ENCODE data around the gene SAE1. TPM values are rescaled to one million over a fixed set of nuclear protein-coding genes. Genes with fewer than 3 reads are reported as not detected.

The SAE1 gene
- polyA plus RNA-seq, 3 donors, result 28.3 to 54.2 (median 46.5) TPM

DNA sequence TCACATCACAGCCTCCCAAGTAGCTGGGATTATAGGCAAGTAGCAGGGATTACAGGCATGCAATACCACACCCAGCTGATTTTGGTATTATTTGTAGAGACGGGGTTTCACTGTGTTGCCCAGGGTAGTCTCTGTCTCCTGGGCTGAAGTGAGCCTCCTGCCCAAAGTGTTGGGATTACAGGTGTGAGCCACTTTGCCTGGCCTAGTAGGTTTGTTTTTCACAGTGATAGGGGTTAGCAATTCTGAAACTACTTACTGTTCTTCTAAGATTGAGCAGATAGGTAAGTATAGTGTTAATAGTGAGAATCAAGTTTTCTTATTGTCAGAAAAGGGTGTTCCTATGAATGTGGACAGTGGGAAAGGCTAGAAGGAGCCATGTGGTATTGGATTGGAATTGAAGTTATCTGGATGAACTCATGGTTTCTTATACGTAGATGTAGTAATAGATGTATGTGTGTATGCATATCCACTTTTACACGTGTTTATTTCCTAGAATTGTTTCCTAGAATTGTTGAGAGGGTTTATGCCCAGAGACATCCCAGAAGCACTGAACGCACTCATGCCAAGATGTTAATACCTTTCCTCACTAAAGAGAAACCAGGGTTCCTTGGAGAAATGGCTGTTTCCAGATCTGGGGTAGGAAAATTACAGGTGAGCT is 49.1 kb downstream of the SAE1 start:
- H3K27ac Mint-ChIP-seq, result peak overlapping the region in 3 of 7 donors; percentile 50 to 64 (median 59)
- no peaks in the 10 kb centered on the region for H3K9me3 Mint-ChIP-seq

DNA sequence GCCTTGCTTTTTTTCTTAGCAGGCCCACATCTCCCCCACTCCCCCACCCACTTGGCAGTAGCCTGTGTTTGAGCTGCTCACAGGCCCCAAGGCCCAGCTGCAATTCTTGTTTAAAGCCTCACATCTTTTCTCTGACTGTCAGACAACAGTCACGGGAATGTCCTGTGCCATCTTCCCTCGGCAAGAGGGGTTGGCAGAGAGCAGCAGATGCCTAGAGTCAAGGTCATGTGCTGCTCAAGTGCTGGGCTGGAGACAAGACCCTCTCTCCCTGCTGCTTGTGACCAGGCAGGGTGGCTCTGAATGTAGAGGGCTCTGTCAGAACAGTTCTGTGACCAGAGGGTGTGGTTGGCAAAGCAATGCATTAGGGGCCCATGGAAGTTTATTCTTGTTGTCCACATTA is 53.0 kb downstream of the SAE1 start:
- H3K4me1 ChIP-seq (ENCODE audit: control insufficient read depth in 1 of 2, insufficient read depth in 2 of 2, low read length in 2 of 2), result no peaks in the 10 kb centered on the region
- peak overlapping the region in 3 of 7 donors; percentile 41 to 70 (median 42) for H3K27ac Mint-ChIP-seq
- intact Hi-C loops (cut with micrococcal nuclease), result no loop called here

More for the DNA sequence above, 49.1 kb downstream of the SAE1 start:
- Histone ChIP-seq H3K4me1 (ENCODE audit: control insufficient read depth in 1 of 2, insufficient read depth in 2 of 2, low read length in 2 of 2) (peaks cover 4 to 10% of the 10 kb centered on the region in 2 donors), H3K27me3 (ENCODE audit: control insufficient read depth in 2 of 2, insufficient read depth in 2 of 2, low read length in 2 of 2) (no peaks in the 10 kb centered on the region), H3K4me3 (replicated peaks in 1 of 3; ENCODE audit: low read depth in 2 of 3, low read length in 3 of 3) (no peak overlapping the region), H3K36me3 (replicated peaks in 1 of 2; ENCODE audit: control insufficient read depth in 1 of 2, insufficient read depth in 2 of 2, low read length in 2 of 2) (peaks cover 43 to 84% of the 10 kb centered on the region in 2 donors), H3K9ac (ENCODE audit: insufficient read depth, low read length, poor library complexity, severe bottlenecking) (no peak overlapping the region), H2AFZ (ENCODE audit: insufficient read depth, low read depth, low read length, poor library complexity, severe bottlenecking) (no peak overlapping the region), H3K9me3 (replicated peaks in 1 of 2; ENCODE audit: control insufficient read depth in 1 of 2, insufficient read depth in 1 of 2, low read length in 2 of 2) (no peaks in the 10 kb centered on the region), H3K27ac (ENCODE audit: low read depth in 1 of 2, low read length in 2 of 2) (no peak overlapping the region), H3K4me2 (replicated peaks; ENCODE audit: extremely low read depth, low read length, poor library complexity, severe bottlenecking) (no peak overlapping the region), H3K79me2 (ENCODE audit: insufficient read depth, low read length) (no peaks in the 10 kb centered on the region), H4K20me1 (ENCODE audit: insufficient read depth, low read length) (peaks cover 9% of the 10 kb centered on the region)
- H3K4me3 Mint-ChIP-seq, result no peak overlapping the region
- WGBS (ENCODE audit: insufficient coverage), result 100% methylated on average over 1 of the region's 4 CpGs
- intact Hi-C loops (cut with micrococcal nuclease), result no loop called here
- no peak for DNase-seq
- peaks cover 6% of the 10 kb centered on the region for H3K4me1 Mint-ChIP-seq
- TF ChIP-seq, protein P1, sequence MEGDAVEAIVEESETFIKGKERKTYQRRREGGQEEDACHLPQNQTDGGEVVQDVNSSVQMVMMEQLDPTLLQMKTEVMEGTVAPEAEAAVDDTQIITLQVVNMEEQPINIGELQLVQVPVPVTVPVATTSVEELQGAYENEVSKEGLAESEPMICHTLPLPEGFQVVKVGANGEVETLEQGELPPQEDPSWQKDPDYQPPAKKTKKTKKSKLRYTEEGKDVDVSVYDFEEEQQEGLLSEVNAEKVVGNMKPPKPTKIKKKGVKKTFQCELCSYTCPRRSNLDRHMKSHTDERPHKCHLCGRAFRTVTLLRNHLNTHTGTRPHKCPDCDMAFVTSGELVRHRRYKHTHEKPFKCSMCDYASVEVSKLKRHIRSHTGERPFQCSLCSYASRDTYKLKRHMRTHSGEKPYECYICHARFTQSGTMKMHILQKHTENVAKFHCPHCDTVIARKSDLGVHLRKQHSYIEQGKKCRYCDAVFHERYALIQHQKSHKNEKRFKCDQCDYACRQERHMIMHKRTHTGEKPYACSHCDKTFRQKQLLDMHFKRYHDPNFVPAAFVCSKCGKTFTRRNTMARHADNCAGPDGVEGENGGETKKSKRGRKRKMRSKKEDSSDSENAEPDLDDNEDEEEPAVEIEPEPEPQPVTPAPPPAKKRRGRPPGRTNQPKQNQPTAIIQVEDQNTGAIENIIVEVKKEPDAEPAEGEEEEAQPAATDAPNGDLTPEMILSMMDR (IDR thresholded peaks at IDR 0.05), result no peak
- H3K27me3 Mint-ChIP-seq (ENCODE audit: low read depth in 3 of 3), result no peaks in the 10 kb centered on the region
- peaks cover 61 to 86% of the 10 kb centered on the region in 2 donors for H3K36me3 Mint-ChIP-seq

More for the DNA sequence above, 53.0 kb downstream of the SAE1 start:
- no peaks in the 10 kb centered on the region for H3K27me3 ChIP-seq (ENCODE audit: control insufficient read depth in 2 of 2, insufficient read depth in 2 of 2, low read length in 2 of 2)
- Mint-ChIP-seq H3K27me3 (ENCODE audit: low read depth in 3 of 3) (peaks cover 0 to 2% (median 0%) of the 10 kb centered on the region in 3 donors), H3K9me3 (no peaks in the 10 kb centered on the region), H3K4me1 (no peaks in the 10 kb centered on the region), H3K36me3 (peaks cover 55 to 79% of the 10 kb centered on the region in 2 donors), H3K4me3 (no peak overlapping the region)
- no peaks in the 10 kb centered on the region for H3K9me3 ChIP-seq (replicated peaks in 1 of 2; ENCODE audit: control insufficient read depth in 1 of 2, insufficient read depth in 1 of 2, low read length in 2 of 2)
- no peaks in the 10 kb centered on the region for H3K79me2 ChIP-seq (ENCODE audit: insufficient read depth, low read length)
- no peaks in the 10 kb centered on the region for H4K20me1 ChIP-seq (ENCODE audit: insufficient read depth, low read length)
- 100% methylated on average over 2 of the region's 2 CpGs for WGBS (ENCODE audit: insufficient coverage)
- no peak for DNase-seq
- no peak overlapping the region for H3K4me3 ChIP-seq (replicated peaks in 1 of 3; ENCODE audit: low read depth in 2 of 3, low read length in 3 of 3)
- H3K9ac ChIP-seq (ENCODE audit: insufficient read depth, low read length, poor library complexity, severe bottlenecking), result no peak overlapping the region
- no peak overlapping the region for H3K4me2 ChIP-seq (replicated peaks; ENCODE audit: extremely low read depth, low read length, poor library complexity, severe bottlenecking)
- H3K36me3 ChIP-seq (replicated peaks in 1 of 2; ENCODE audit: control insufficient read depth in 1 of 2, insufficient read depth in 2 of 2, low read length in 2 of 2), result peaks cover 42 to 78% of the 10 kb centered on the region in 2 donors
- TF ChIP-seq, protein P1 (IDR thresholded peaks at IDR 0.05), result no peak
- no peak overlapping the region for H3K27ac ChIP-seq (ENCODE audit: low read depth in 1 of 2, low read length in 2 of 2)
- no peak overlapping the region for H2AFZ ChIP-seq (ENCODE audit: insufficient read depth, low read depth, low read length, poor library complexity, severe bottlenecking)
